ENCODE measurements around the gene SOX21.

- TF ChIP-seq, protein P1, sequence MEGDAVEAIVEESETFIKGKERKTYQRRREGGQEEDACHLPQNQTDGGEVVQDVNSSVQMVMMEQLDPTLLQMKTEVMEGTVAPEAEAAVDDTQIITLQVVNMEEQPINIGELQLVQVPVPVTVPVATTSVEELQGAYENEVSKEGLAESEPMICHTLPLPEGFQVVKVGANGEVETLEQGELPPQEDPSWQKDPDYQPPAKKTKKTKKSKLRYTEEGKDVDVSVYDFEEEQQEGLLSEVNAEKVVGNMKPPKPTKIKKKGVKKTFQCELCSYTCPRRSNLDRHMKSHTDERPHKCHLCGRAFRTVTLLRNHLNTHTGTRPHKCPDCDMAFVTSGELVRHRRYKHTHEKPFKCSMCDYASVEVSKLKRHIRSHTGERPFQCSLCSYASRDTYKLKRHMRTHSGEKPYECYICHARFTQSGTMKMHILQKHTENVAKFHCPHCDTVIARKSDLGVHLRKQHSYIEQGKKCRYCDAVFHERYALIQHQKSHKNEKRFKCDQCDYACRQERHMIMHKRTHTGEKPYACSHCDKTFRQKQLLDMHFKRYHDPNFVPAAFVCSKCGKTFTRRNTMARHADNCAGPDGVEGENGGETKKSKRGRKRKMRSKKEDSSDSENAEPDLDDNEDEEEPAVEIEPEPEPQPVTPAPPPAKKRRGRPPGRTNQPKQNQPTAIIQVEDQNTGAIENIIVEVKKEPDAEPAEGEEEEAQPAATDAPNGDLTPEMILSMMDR (IDR thresholded peaks at IDR 0.05; ENCODE audit: control extremely low read depth in 1 of 3, insufficient read depth in 1 of 3, low read depth in 1 of 3, low read length in 3 of 3) = no peak
- TF ChIP-seq, protein P2, sequence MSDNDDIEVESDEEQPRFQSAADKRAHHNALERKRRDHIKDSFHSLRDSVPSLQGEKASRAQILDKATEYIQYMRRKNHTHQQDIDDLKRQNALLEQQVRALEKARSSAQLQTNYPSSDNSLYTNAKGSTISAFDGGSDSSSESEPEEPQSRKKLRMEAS (IDR thresholded peaks at IDR 0.05) = peak; percentile 71
- TF ChIP-seq BRCA1 (IDR thresholded peaks at IDR 0.05; ENCODE audit: low read depth, low read length) (no peak), POLR2AphosphoS5 (IDR thresholded peaks at IDR 0.05; ENCODE audit: low read depth, low read length) (no peak), EP300 (IDR thresholded peaks at IDR 0.05; ENCODE audit: borderline replicate concordance in 1 of 2, low read depth in 2 of 2, low read length in 2 of 2) (no peak), SIN3A (conservative IDR thresholded peaks at IDR 0.05 in 1 of 2, IDR thresholded peaks at IDR 0.05 in 1 of 2; ENCODE audit: low read depth in 1 of 2, low read length in 2 of 2) (no peak)
These were observed 4.8 kb downstream of the SOX21 start for GRCh38 chr13:94707400-94708021.
